Astrocyte of the cerebellum (primary cell): ENCODE results near the gene ABCC11.

ENCODE experiments used
- DNase-seq: peaks from one replicate; pipeline ENCODE4 v3.0.0-alpha.2; 2011; ENCODE audit warnings: low read depth
- H3K4me3 ChIP-seq: 2 replicates; pipeline ENCODE4 v1.5.1; 2011; ENCODE audit warnings: mild to moderate bottlenecking, low read depth, low read length, moderate library complexity
- CTCF ChIP-seq: IDR thresholded peaks from 2 replicates; pipeline ENCODE4 v1.5.1; 2012; ENCODE audit warnings: low read length, low read depth, moderate library complexity, mild to moderate bottlenecking; ENCODE audit errors: missing control alignments
- in situ Hi-C: cut with HindIII; loops from 2 replicates; pipeline ENCODE4 v1.10.0; 2017; ENCODE audit warnings: low sequenced_read_pairs

Gene ABCC11

DNA sequence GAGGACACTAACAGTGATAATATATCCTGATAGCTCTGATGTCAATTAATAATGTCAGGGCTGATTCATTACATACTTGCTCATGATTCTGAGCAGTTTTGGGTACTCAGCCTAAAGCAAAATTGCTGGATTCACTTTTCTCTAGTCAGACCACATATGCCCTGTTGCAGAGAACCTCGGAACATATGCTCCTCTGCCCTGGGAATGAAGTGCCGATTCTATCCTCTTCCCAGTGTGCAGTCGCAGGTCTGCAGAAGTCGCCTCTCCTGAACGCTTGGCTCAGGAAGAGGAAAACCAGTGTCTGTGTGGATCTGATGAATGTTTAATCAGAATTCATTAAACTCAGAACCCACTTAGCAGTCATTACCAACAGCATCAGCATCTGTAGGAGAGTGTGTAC lies 126.1 kb downstream of the ABCC11 start:
- in situ Hi-C loops, result no loop called here
- H3K4me3 ChIP-seq, result no peak overlapping the region
- no peak for DNase-seq
- no peak for TF ChIP-seq CTCF

DNA sequence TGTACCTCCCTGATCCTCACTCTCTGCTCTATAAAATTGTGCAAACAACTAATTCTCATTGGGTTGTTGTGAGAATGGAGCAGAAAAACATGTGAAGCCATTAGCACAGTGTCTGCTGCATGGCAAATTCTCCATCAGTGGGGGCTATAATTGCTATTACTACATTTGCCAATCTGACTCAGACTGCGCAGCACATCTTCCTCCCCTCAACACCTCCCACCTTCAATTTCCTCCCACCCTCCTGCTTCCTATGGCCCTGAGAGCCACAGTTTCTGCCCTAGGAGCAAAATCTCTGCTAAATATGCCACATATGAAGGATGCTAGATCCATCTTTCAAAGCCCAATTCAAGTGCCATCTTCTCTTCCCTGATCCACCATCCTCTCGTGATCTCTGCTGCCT lies 128.5 kb downstream of the ABCC11 start:
- no peak for TF ChIP-seq CTCF
- DNase-seq, result no peak
- H3K4me3 ChIP-seq, result no peak overlapping the region
- in situ Hi-C loops, result no loop called here

GRCh38 chr16:48117217-48118105 lies 129.9 kb downstream of the ABCC11 start:
- no peak for DNase-seq
- no peak overlapping the region for H3K4me3 ChIP-seq
- in situ Hi-C loops, result no loop called here
- TF ChIP-seq CTCF, result peak; percentile 83
